ENCODE results near the gene ZZZ3.

ZZZ3 gene

GRCh38 chr1:77682460-77683159 is at the start of gene ZZZ3:
Gene ZZZ3, minus strand, starts transcription at chr1:77682658. Its CDS starts 49,304 bp downstream, at chr1:77633354.
- peak within 1 kb of the TSS; percentile 69 for H3K4me3 ChIP-seq (ENCODE audit: low read length)
- no peaks in the 10 kb centered on the region for H3K9me3 ChIP-seq (replicated peaks; ENCODE audit: insufficient read depth, low read length)
- peak within 1 kb of the TSS; percentile 91 for H3K9ac ChIP-seq (ENCODE audit: low read length)
- H3K9me2 ChIP-seq (replicated peaks; ENCODE audit: insufficient read depth, low read length), result no peaks in the 10 kb centered on the region
- peak within 1 kb of the TSS; percentile 82 for H3K4me2 ChIP-seq (ENCODE audit: low read depth, low read length)
- H3K79me2 ChIP-seq (ENCODE audit: low read length), result peaks cover 51% of the 10 kb centered on the region
- H3K27ac ChIP-seq (ENCODE audit: low read length), result peak within 1 kb of the TSS; percentile 96
- TF ChIP-seq EZH2 (optimal IDR thresholded peaks at IDR 0.05; ENCODE audit: low read depth, low read length) (no peak), CTCF (IDR thresholded peaks at IDR 0.05; ENCODE audit: low read length) (no peak), EZH2phosphoT487 (IDR thresholded peaks at IDR 0.05; ENCODE audit: low read length) (no peak)
- peaks cover 26% of the 10 kb centered on the region for H3F3A ChIP-seq (ENCODE audit: insufficient read depth, low read length)
- H3K27me3 ChIP-seq (replicated peaks; ENCODE audit: insufficient read depth, low read length), result no peaks in the 10 kb centered on the region
- H2AFZ ChIP-seq (ENCODE audit: low read length), result peak within 1 kb of the TSS; percentile 94
- H3K36me3 ChIP-seq (replicated peaks; ENCODE audit: insufficient read depth, low read length), result no peaks in the 10 kb centered on the region
- peaks cover 26% of the 10 kb centered on the region for H4K20me1 ChIP-seq (ENCODE audit: insufficient read depth, low read length)
- peak; percentile 90 for DNase-seq
- peaks cover 13% of the 10 kb centered on the region; the same call in 1 of the 2 replicates for H3K4me1 ChIP-seq (ENCODE audit: low read length)

- H3K9me2 ChIP-seq (replicated peaks; ENCODE audit: insufficient read depth, low read length), result no peaks in the 10 kb centered on the region
- DNase-seq, result no peak
- no peaks in the 10 kb centered on the region; the same call in 1 of the 2 replicates for H3K79me2 ChIP-seq (ENCODE audit: low read length)
- H4K20me1 ChIP-seq (ENCODE audit: insufficient read depth, low read length), result no peaks in the 10 kb centered on the region
- H3K9me3 ChIP-seq (replicated peaks; ENCODE audit: insufficient read depth, low read length), result no peaks in the 10 kb centered on the region
- H3K4me2 ChIP-seq (ENCODE audit: low read depth, low read length), result no peak overlapping the region
- H3K27ac ChIP-seq (ENCODE audit: low read length), result no peak overlapping the region
- no peaks in the 10 kb centered on the region for H3F3A ChIP-seq (ENCODE audit: insufficient read depth, low read length)
- H3K4me1 ChIP-seq (ENCODE audit: low read length), result no peaks in the 10 kb centered on the region
- TF ChIP-seq EZH2 (optimal IDR thresholded peaks at IDR 0.05; ENCODE audit: low read depth, low read length) (no peak), CTCF (IDR thresholded peaks at IDR 0.05; ENCODE audit: low read length) (no peak), EZH2phosphoT487 (IDR thresholded peaks at IDR 0.05; ENCODE audit: low read length) (no peak)
- H3K4me3 ChIP-seq (ENCODE audit: low read length), result no peak overlapping the region
- H3K9ac ChIP-seq (ENCODE audit: low read length), result no peak overlapping the region
- H2AFZ ChIP-seq (ENCODE audit: low read length), result no peak overlapping the region
- no peaks in the 10 kb centered on the region for H3K36me3 ChIP-seq (replicated peaks; ENCODE audit: insufficient read depth, low read length)
- no peaks in the 10 kb centered on the region for H3K27me3 ChIP-seq (replicated peaks; ENCODE audit: insufficient read depth, low read length)
These were observed 49.6 kb upstream of the ZZZ3 start for GRCh38 chr1:77732090-77732489.

GRCh38 chr1:77725706-77726105 is 43.2 kb upstream of the ZZZ3 start:
- Histone ChIP-seq H3K4me3 (ENCODE audit: low read length) (no peak overlapping the region), H3K9ac (ENCODE audit: low read length) (no peak overlapping the region), H3F3A (ENCODE audit: insufficient read depth, low read length) (no peaks in the 10 kb centered on the region; the same call in 1 of the 2 replicates), H3K4me2 (ENCODE audit: low read depth, low read length) (no peak overlapping the region), H4K20me1 (ENCODE audit: insufficient read depth, low read length) (0 out of 2 replicates have a peak, but pooled peaks cover 5% of the 10 kb centered on the region), H3K36me3 (replicated peaks; ENCODE audit: insufficient read depth, low read length) (peaks cover 8% of the 10 kb centered on the region), H3K79me2 (ENCODE audit: low read length) (no peaks in the 10 kb centered on the region), H3K27me3 (replicated peaks; ENCODE audit: insufficient read depth, low read length) (no peaks in the 10 kb centered on the region), H3K27ac (ENCODE audit: low read length) (no peak overlapping the region), H3K4me1 (ENCODE audit: low read length) (no peaks in the 10 kb centered on the region), H3K9me3 (replicated peaks; ENCODE audit: insufficient read depth, low read length) (no peaks in the 10 kb centered on the region), H2AFZ (ENCODE audit: low read length) (no peak overlapping the region), H3K9me2 (replicated peaks; ENCODE audit: insufficient read depth, low read length) (no peaks in the 10 kb centered on the region)
- TF ChIP-seq EZH2 (optimal IDR thresholded peaks at IDR 0.05; ENCODE audit: low read depth, low read length) (no peak), CTCF (IDR thresholded peaks at IDR 0.05; ENCODE audit: low read length) (no peak), EZH2phosphoT487 (IDR thresholded peaks at IDR 0.05; ENCODE audit: low read length) (no peak)
- no peak for DNase-seq
